ENCODE measurements around the gene BCAM.

GRCh38 chr19:44762038-44762437, 46.9 kb upstream of the BCAM start:
- TF ChIP-seq POLR2AphosphoS2 (conservative IDR thresholded peaks at IDR 0.05; ENCODE audit: low read length) (no peak), POLR2A (IDR thresholded peaks at IDR 0.05; ENCODE audit: low read length) (no peak), SMC3 (IDR thresholded peaks at IDR 0.05) (no peak), RAD21 (conservative IDR thresholded peaks at IDR 0.05 in 1 of 2, IDR thresholded peaks at IDR 0.05 in 1 of 2) (no peak)
- TF ChIP-seq, protein P1, sequence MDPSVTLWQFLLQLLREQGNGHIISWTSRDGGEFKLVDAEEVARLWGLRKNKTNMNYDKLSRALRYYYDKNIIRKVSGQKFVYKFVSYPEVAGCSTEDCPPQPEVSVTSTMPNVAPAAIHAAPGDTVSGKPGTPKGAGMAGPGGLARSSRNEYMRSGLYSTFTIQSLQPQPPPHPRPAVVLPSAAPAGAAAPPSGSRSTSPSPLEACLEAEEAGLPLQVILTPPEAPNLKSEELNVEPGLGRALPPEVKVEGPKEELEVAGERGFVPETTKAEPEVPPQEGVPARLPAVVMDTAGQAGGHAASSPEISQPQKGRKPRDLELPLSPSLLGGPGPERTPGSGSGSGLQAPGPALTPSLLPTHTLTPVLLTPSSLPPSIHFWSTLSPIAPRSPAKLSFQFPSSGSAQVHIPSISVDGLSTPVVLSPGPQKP (IDR thresholded peaks at IDR 0.05; ENCODE audit: low read depth, low read length) = no peak
- TF ChIP-seq, protein P2, sequence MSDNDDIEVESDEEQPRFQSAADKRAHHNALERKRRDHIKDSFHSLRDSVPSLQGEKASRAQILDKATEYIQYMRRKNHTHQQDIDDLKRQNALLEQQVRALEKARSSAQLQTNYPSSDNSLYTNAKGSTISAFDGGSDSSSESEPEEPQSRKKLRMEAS (IDR thresholded peaks at IDR 0.05) = no peak
- TF ChIP-seq, protein P3, sequence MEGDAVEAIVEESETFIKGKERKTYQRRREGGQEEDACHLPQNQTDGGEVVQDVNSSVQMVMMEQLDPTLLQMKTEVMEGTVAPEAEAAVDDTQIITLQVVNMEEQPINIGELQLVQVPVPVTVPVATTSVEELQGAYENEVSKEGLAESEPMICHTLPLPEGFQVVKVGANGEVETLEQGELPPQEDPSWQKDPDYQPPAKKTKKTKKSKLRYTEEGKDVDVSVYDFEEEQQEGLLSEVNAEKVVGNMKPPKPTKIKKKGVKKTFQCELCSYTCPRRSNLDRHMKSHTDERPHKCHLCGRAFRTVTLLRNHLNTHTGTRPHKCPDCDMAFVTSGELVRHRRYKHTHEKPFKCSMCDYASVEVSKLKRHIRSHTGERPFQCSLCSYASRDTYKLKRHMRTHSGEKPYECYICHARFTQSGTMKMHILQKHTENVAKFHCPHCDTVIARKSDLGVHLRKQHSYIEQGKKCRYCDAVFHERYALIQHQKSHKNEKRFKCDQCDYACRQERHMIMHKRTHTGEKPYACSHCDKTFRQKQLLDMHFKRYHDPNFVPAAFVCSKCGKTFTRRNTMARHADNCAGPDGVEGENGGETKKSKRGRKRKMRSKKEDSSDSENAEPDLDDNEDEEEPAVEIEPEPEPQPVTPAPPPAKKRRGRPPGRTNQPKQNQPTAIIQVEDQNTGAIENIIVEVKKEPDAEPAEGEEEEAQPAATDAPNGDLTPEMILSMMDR (IDR thresholded peaks at IDR 0.05) = no peak
